H9 (cell line): ENCODE measurements around the gene NFIL3. TPM values are rescaled to one million over a fixed set of nuclear protein-coding genes. Genes with fewer than 3 reads are reported as not detected.

Source experiments
- DNase-seq: peaks from one replicate; pipeline ENCODE4 v3.0.0-alpha.2; 2017
- H2AFZ ChIP-seq: one replicate; pipeline ENCODE4 v1.6.1; 2013; ENCODE audit warnings: mild to moderate bottlenecking, low read length, control low read depth, moderate library complexity
- H2AK5ac ChIP-seq: 2 replicates; pipeline ENCODE4 v1.6.1; 2013; ENCODE audit warnings: low read length, control low read depth, mixed read lengths; ENCODE audit not compliant: insufficient read length
- H2BK120ac ChIP-seq: one replicate; pipeline ENCODE4 v1.6.1; 2013; ENCODE audit warnings: low read depth, mild to moderate bottlenecking, low read length, control low read depth, inconsistent platforms; ENCODE audit not compliant: poor library complexity, severe bottlenecking
- H2BK12ac ChIP-seq: 2 replicates; pipeline ENCODE4 v1.6.1; 2013; ENCODE audit warnings: low read length, control low read depth, mixed read lengths, low read depth; ENCODE audit not compliant: insufficient read length
- H2BK15ac ChIP-seq: 2 replicates; pipeline ENCODE4 v1.6.1; 2013; ENCODE audit warnings: low read depth, low read length, control low read depth
- H2BK20ac ChIP-seq: one replicate; pipeline ENCODE4 v1.6.1; 2013; ENCODE audit warnings: low read depth, mild to moderate bottlenecking, low read length, control low read depth, inconsistent platforms; ENCODE audit not compliant: poor library complexity, severe bottlenecking
- H2BK5ac ChIP-seq: 2 replicates; pipeline ENCODE4 v1.6.1; 2013; ENCODE audit warnings: low read length, control low read depth, mixed read lengths; ENCODE audit not compliant: insufficient read length
- H3K14ac ChIP-seq: 2 replicates; pipeline ENCODE4 v1.6.1; 2013; ENCODE audit warnings: low read length, control low read depth; ENCODE audit not compliant: insufficient read depth
- H3K18ac ChIP-seq: 2 replicates; pipeline ENCODE4 v1.6.1; 2013; ENCODE audit warnings: low read depth, mild to moderate bottlenecking, mixed read lengths, low read length, control low read depth; ENCODE audit not compliant: insufficient read length
- H3K23ac ChIP-seq: 2 replicates; pipeline ENCODE4 v1.6.1; 2013; ENCODE audit warnings: low read length, control low read depth, mixed read lengths, low read depth; ENCODE audit not compliant: insufficient read length
- H3K23me2 ChIP-seq: 2 replicates; pipeline ENCODE4 v1.6.1; 2013; ENCODE audit warnings: low read depth, mild to moderate bottlenecking, mixed read lengths, low read length, control low read depth; ENCODE audit not compliant: insufficient read length, poor library complexity, severe bottlenecking
- H3K27ac ChIP-seq: 2 replicates; pipeline ENCODE4 v1.5.1; 2013; ENCODE audit warnings: low read length, control low read depth, mixed read lengths, low read depth; ENCODE audit not compliant: insufficient read length
- H3K27me3 ChIP-seq: 2 replicates; pipeline ENCODE4 v1.6.1; 2013; ENCODE audit warnings: low read length, control low read depth, inconsistent platforms; ENCODE audit not compliant: insufficient read depth
- H3K4ac ChIP-seq: 2 replicates; pipeline ENCODE4 v1.6.1; 2013; ENCODE audit warnings: low read depth, mild to moderate bottlenecking, control low read depth, inconsistent platforms, low read length, moderate library complexity
- H3K4me1 ChIP-seq: 2 replicates; pipeline ENCODE4 v1.6.1; 2013; ENCODE audit warnings: low read length, control low read depth, inconsistent platforms; ENCODE audit not compliant: insufficient read depth
- H3K4me2 ChIP-seq: 2 replicates; pipeline ENCODE4 v1.6.1; 2013; ENCODE audit warnings: low read length, control low read depth, mixed read lengths; ENCODE audit not compliant: insufficient read length, insufficient read depth
- H3K56ac ChIP-seq: 2 replicates; pipeline ENCODE4 v1.6.1; 2013; ENCODE audit warnings: low read depth, mild to moderate bottlenecking, mixed read lengths, low read length, control low read depth; ENCODE audit not compliant: insufficient read length
- H3K79me1 ChIP-seq: 2 replicates; pipeline ENCODE4 v1.6.1; 2013; ENCODE audit warnings: low read depth, mild to moderate bottlenecking, moderate library complexity, low read length, control low read depth, inconsistent platforms; ENCODE audit not compliant: insufficient read depth, poor library complexity, severe bottlenecking
- H3K79me2 ChIP-seq: 2 replicates; pipeline ENCODE4 v1.6.1; 2013; ENCODE audit warnings: low read length, control low read depth, inconsistent platforms; ENCODE audit not compliant: insufficient read depth
- H3K9ac ChIP-seq: 2 replicates; pipeline ENCODE4 v1.6.1; 2013; ENCODE audit warnings: low read length, control low read depth, mixed read lengths; ENCODE audit not compliant: insufficient read length; ENCODE audit errors: extremely low read depth
- H3K9me3 ChIP-seq: one replicate; pipeline ENCODE4 v1.6.1; 2013; ENCODE audit warnings: low read depth, low read length, inconsistent platforms; ENCODE audit not compliant: control insufficient read depth
- H3T11ph ChIP-seq: one replicate; pipeline ENCODE4 v1.6.1; 2013; ENCODE audit warnings: mild to moderate bottlenecking, low read length, control low read depth, inconsistent platforms
- H4K20me1 ChIP-seq: one replicate; pipeline ENCODE4 v1.6.1; 2013; ENCODE audit not compliant: control insufficient read depth, insufficient read length, insufficient read depth
- H4K5ac ChIP-seq: 2 replicates; pipeline ENCODE4 v1.6.1; 2013; ENCODE audit warnings: low read depth, mild to moderate bottlenecking, mixed read lengths, low read length, control low read depth; ENCODE audit not compliant: insufficient read length
- H4K8ac ChIP-seq: replicated peaks from 2 replicates; pipeline ENCODE4 v1.6.1; 2013; ENCODE audit warnings: low read length, control low read depth, mixed read lengths, low read depth; ENCODE audit not compliant: insufficient read length
- H4K91ac ChIP-seq: 2 replicates; pipeline ENCODE4 v1.6.1; 2013; ENCODE audit warnings: low read depth, mild to moderate bottlenecking, moderate library complexity, mixed read lengths, low read length, control low read depth; ENCODE audit not compliant: insufficient read length
- H3K27ac Mint-ChIP-seq, 3 experiments: 2 replicates in 2 of 3; 3 replicates in 1 of 3; pipeline ENCODE4 v1.8.0; 2020 to 2021; ENCODE audit warnings: mixed read lengths in 3 of 3, mild to moderate bottlenecking in 1 of 3, moderate library complexity in 1 of 3
- H3K27me3 Mint-ChIP-seq: 2 replicates; pipeline ENCODE4 v1.8.0; 2021; ENCODE audit warnings: low read depth, mild to moderate bottlenecking, moderate library complexity, mixed read lengths
- H3K36me3 Mint-ChIP-seq, 3 experiments: 2 replicates in 2 of 3; 3 replicates in 1 of 3; pipeline ENCODE4 v1.8.0; 2020 to 2021; ENCODE audit warnings: low read depth in 3 of 3, mixed read lengths in 3 of 3; ENCODE audit not compliant: insufficient read depth in 1 of 3
- H3K4me1 Mint-ChIP-seq, 2 experiments: 2 replicates each; pipeline ENCODE4 v1.8.0; 2020; ENCODE audit warnings: mixed read lengths in 2 of 2
- H3K4me3 Mint-ChIP-seq, 2 experiments: 2 replicates in 1 of 2; 3 replicates in 1 of 2; pipeline ENCODE4 v1.8.0; 2020 to 2021; ENCODE audit warnings: mild to moderate bottlenecking in 2 of 2, mixed read lengths in 2 of 2, moderate library complexity in 1 of 2
- H3K9me3 Mint-ChIP-seq, 2 experiments: 2 replicates in 1 of 2; 3 replicates in 1 of 2; pipeline ENCODE4 v1.8.0; 2020; ENCODE audit warnings: mild to moderate bottlenecking in 2 of 2, mixed read lengths in 2 of 2, moderate library complexity in 1 of 2
- WGBS: extraction: QIAGEN DNeasy Blood & Tissue Kit; methylation state at CpG from one replicate; pipeline ENCODE4 v1.1.7; 2013; ENCODE audit warnings: missing lambda C conversion rate, low lambda C conversion rate, mixed read lengths; ENCODE audit not compliant: insufficient read length; ENCODE audit errors: extremely low coverage; 5-methylcytosine and 5-hydroxymethylcytosine counted together
- total RNA-seq: library from RNA; stranded (reverse); gene quantifications from 2 replicates; pipeline ENCODE4 v1.2.1, GENCODE V29; 2021
- TF ChIP-seq, protein P1 (sequence below): fragments of 200-600 bp; sonication (generic); conservative IDR thresholded peaks from 3 replicates; pipeline ENCODE4 v1.8.0; 2021; ENCODE audit warnings: antibody characterized with exemption, mild to moderate bottlenecking

The NFIL3 gene
- total RNA-seq, 1 experiment from 2014 or later = 8.4 TPM

DNA sequence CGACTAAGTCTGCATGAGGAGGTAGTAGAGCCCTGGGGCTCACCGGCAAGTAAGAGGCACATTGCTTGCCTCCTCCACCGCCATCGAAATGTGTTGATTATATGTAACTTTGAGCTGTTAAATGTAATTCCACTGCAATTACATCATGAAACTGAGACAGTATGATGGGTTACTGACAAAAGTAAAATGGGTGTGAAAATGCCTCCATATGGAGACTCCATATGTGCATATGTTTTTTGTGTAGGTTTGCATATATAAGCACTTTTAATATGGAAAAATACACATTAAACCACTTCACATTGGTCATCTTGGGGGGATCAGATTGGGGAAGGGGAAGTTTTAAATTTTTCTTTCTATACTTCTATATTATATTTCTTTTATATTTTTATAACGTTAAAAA, 29.8 kb downstream of the NFIL3 start:
- Histone ChIP-seq H3K9me3 (no peaks in the 10 kb centered on the region), H4K8ac (no peak overlapping the region), H4K91ac (no peak overlapping the region), H2AFZ (no peak overlapping the region), H3K79me2 (no peaks in the 10 kb centered on the region), H2BK120ac (no peak overlapping the region), H2BK20ac (no peak overlapping the region), H3K23ac (no peak overlapping the region), H2BK15ac (no peak overlapping the region), H3K27ac (no peak overlapping the region), H3T11ph (no peak overlapping the region), H3K4me1 (no peaks in the 10 kb centered on the region), H3K4ac (no peak overlapping the region), H3K23me2 (no peaks in the 10 kb centered on the region), H2BK12ac (no peak overlapping the region), H3K9ac (no peak overlapping the region), H3K18ac (no peak overlapping the region), H3K56ac (no peak overlapping the region), H2BK5ac (no peak overlapping the region), H3K79me1 (no peaks in the 10 kb centered on the region), H4K20me1 (no peaks in the 10 kb centered on the region), H2AK5ac (no peak overlapping the region), H4K5ac (no peak overlapping the region), H3K27me3 (no peaks in the 10 kb centered on the region), H3K14ac (no peak overlapping the region), H3K4me2 (no peak overlapping the region)
- no peaks in the 10 kb centered on the region for H3K9me3 Mint-ChIP-seq
- no peaks in the 10 kb centered on the region; a peak in 1 of 7 replicates for H3K36me3 Mint-ChIP-seq
- DNase-seq = no peak
- H3K27ac Mint-ChIP-seq = no peak overlapping the region
- no peak overlapping the region for H3K4me3 Mint-ChIP-seq
- WGBS = 100% methylated on average over 1 of the region's 5 CpGs
- H3K4me1 Mint-ChIP-seq = no peaks in the 10 kb centered on the region
- H3K27me3 Mint-ChIP-seq = no peaks in the 10 kb centered on the region; the same call in 1 of the 2 replicates
- TF ChIP-seq, protein P1, sequence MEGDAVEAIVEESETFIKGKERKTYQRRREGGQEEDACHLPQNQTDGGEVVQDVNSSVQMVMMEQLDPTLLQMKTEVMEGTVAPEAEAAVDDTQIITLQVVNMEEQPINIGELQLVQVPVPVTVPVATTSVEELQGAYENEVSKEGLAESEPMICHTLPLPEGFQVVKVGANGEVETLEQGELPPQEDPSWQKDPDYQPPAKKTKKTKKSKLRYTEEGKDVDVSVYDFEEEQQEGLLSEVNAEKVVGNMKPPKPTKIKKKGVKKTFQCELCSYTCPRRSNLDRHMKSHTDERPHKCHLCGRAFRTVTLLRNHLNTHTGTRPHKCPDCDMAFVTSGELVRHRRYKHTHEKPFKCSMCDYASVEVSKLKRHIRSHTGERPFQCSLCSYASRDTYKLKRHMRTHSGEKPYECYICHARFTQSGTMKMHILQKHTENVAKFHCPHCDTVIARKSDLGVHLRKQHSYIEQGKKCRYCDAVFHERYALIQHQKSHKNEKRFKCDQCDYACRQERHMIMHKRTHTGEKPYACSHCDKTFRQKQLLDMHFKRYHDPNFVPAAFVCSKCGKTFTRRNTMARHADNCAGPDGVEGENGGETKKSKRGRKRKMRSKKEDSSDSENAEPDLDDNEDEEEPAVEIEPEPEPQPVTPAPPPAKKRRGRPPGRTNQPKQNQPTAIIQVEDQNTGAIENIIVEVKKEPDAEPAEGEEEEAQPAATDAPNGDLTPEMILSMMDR = no peak
